Measurements from ENCODE around the gene ACOX2. TPM values are rescaled to one million over a fixed set of nuclear protein-coding genes. Genes with fewer than 3 reads are reported as not detected.

The ACOX2 gene
- total and polyA plus RNA-seq, 2 experiments from 2014 or later = 7.5 to 23.6 TPM

GRCh38 chr3:58473275-58473674 lies 63.7 kb downstream of the ACOX2 start:
- Histone ChIP-seq H3K27me3 (replicated peaks; ENCODE audit: insufficient read depth) (no peaks in the 10 kb centered on the region), H3K4me1 (ENCODE audit: insufficient read depth) (peaks cover 14% of the 10 kb centered on the region), H3K4me2 (ENCODE audit: unreplicated experiment) (no peak overlapping the region), H3K79me2 (ENCODE audit: insufficient read depth) (no peaks in the 10 kb centered on the region), H3K27ac (no peak overlapping the region), H3K36me3 (ENCODE audit: low read depth) (no peaks in the 10 kb centered on the region), H3K9ac (no peak overlapping the region), H3K9me2 (ENCODE audit: insufficient read depth) (no peaks in the 10 kb centered on the region), H3F3A (ENCODE audit: insufficient read depth) (0 out of 2 replicates have a peak, but pooled peaks cover 6% of the 10 kb centered on the region), H3K4me3 (no peak overlapping the region), H2AFZ (no peak overlapping the region), H3K9me3 (ENCODE audit: low read depth) (no peaks in the 10 kb centered on the region), H4K20me1 (ENCODE audit: insufficient read depth) (no peaks in the 10 kb centered on the region)
- DNase-seq = no peak
- 85 to 89% methylated on average over 1 of the region's 1 CpG for WGBS, 2 experiments (ENCODE audit: low coverage in 1 of 2, low lambda C conversion rate in 2 of 2, missing lambda C conversion rate in 2 of 2)
- TF ChIP-seq EZH2phosphoT487 (IDR thresholded peaks at IDR 0.05; ENCODE audit: insufficient read depth, low read depth) (no peak), EZH2 (IDR thresholded peaks at IDR 0.05; ENCODE audit: insufficient read depth, poor library complexity, severe bottlenecking) (no peak)
- in situ Hi-C loops (cut with MboI) = no loop called here

- no peaks in the 10 kb centered on the region for H3K27me3 ChIP-seq (replicated peaks; ENCODE audit: insufficient read depth)
- no peak overlapping the region for H3K9ac ChIP-seq
Measured at GRCh38 chr3:58471025-58471887, 65.7 kb downstream of the ACOX2 start.

GRCh38 chr3:58470363-58471024 lies 66.5 kb downstream of the ACOX2 start:
- Histone ChIP-seq H3K9me3 (ENCODE audit: low read depth) (no peaks in the 10 kb centered on the region), H3K9me2 (ENCODE audit: insufficient read depth) (no peaks in the 10 kb centered on the region), H3K36me3 (ENCODE audit: low read depth) (no peaks in the 10 kb centered on the region), H3F3A (ENCODE audit: insufficient read depth) (0 out of 2 replicates have a peak, but pooled peaks cover 6% of the 10 kb centered on the region), H3K79me2 (ENCODE audit: insufficient read depth) (no peaks in the 10 kb centered on the region), H3K4me3 (no peak overlapping the region), H3K27me3 (replicated peaks; ENCODE audit: insufficient read depth) (no peaks in the 10 kb centered on the region), H3K27ac (peak overlapping the region; percentile 33; the same call in 1 of the 2 replicates), H3K9ac (no peak overlapping the region), H2AFZ (no peak overlapping the region), H3K4me1 (ENCODE audit: insufficient read depth) (peaks cover 14% of the 10 kb centered on the region), H3K4me2 (ENCODE audit: unreplicated experiment) (no peak overlapping the region), H4K20me1 (ENCODE audit: insufficient read depth) (no peaks in the 10 kb centered on the region)
- in situ Hi-C loops (cut with MboI) = no loop called here
- 92 to 95% methylated on average over 12 of the region's 12 CpGs for WGBS, 2 experiments (ENCODE audit: low coverage in 1 of 2, low lambda C conversion rate in 2 of 2, missing lambda C conversion rate in 2 of 2)
- no peak for DNase-seq
- TF ChIP-seq EZH2phosphoT487 (IDR thresholded peaks at IDR 0.05; ENCODE audit: insufficient read depth, low read depth) (no peak), EZH2 (IDR thresholded peaks at IDR 0.05; ENCODE audit: insufficient read depth, poor library complexity, severe bottlenecking) (no peak)

More at GRCh38 chr3:58471025-58471887, 65.7 kb downstream of the ACOX2 start:
- Histone ChIP-seq H3K4me3 (no peak overlapping the region), H2AFZ (no peak overlapping the region), H3K9me3 (ENCODE audit: low read depth) (no peaks in the 10 kb centered on the region), H3K4me2 (ENCODE audit: unreplicated experiment) (peak overlapping the region; percentile 32), H3K9me2 (ENCODE audit: insufficient read depth) (no peaks in the 10 kb centered on the region), H3F3A (ENCODE audit: insufficient read depth) (0 out of 2 replicates have a peak, but pooled peaks cover 6% of the 10 kb centered on the region), H3K79me2 (ENCODE audit: insufficient read depth) (no peaks in the 10 kb centered on the region), H3K27ac (peak overlapping the region; percentile 33), H3K36me3 (ENCODE audit: low read depth) (no peaks in the 10 kb centered on the region), H3K4me1 (ENCODE audit: insufficient read depth) (peaks cover 14% of the 10 kb centered on the region), H4K20me1 (ENCODE audit: insufficient read depth) (no peaks in the 10 kb centered on the region)
- peak; percentile 89 for DNase-seq
- TF ChIP-seq EZH2 (IDR thresholded peaks at IDR 0.05; ENCODE audit: insufficient read depth, poor library complexity, severe bottlenecking) (no peak), EZH2phosphoT487 (IDR thresholded peaks at IDR 0.05; ENCODE audit: insufficient read depth, low read depth) (no peak)
- in situ Hi-C loops (cut with MboI) = no loop called here
- WGBS, 2 experiments (ENCODE audit: low coverage in 1 of 2, low lambda C conversion rate in 2 of 2, missing lambda C conversion rate in 2 of 2) = 66 to 68% methylated on average over 10 of the region's 10 CpGs

- H3K4me3 ChIP-seq = no peak overlapping the region
- no peaks in the 10 kb centered on the region for H3K79me2 ChIP-seq (ENCODE audit: insufficient read depth)
- WGBS, 2 experiments (ENCODE audit: low coverage in 1 of 2, low lambda C conversion rate in 2 of 2, missing lambda C conversion rate in 2 of 2) = 71 to 75% methylated on average over 4 of the region's 4 CpGs
- no peak overlapping the region for H3K9ac ChIP-seq
- no peak for TF ChIP-seq EZH2 (IDR thresholded peaks at IDR 0.05; ENCODE audit: insufficient read depth, poor library complexity, severe bottlenecking)
- TF ChIP-seq EZH2phosphoT487 (IDR thresholded peaks at IDR 0.05; ENCODE audit: insufficient read depth, low read depth) = no peak
- peaks cover 16% of the 10 kb centered on the region for H3K4me1 ChIP-seq (ENCODE audit: insufficient read depth)
- no peak for DNase-seq
- no peaks in the 10 kb centered on the region for H3K27me3 ChIP-seq (replicated peaks; ENCODE audit: insufficient read depth)
- H2AFZ ChIP-seq = no peak overlapping the region
- no peaks in the 10 kb centered on the region for H3K9me3 ChIP-seq (ENCODE audit: low read depth)
- in situ Hi-C loops (cut with MboI) = no loop called here
- H3K36me3 ChIP-seq (ENCODE audit: low read depth) = no peaks in the 10 kb centered on the region
- H4K20me1 ChIP-seq (ENCODE audit: insufficient read depth) = no peaks in the 10 kb centered on the region
- H3F3A ChIP-seq (ENCODE audit: insufficient read depth) = peaks cover 14% of the 10 kb centered on the region; the same call in 1 of the 2 replicates
- no peak overlapping the region for H3K4me2 ChIP-seq (ENCODE audit: unreplicated experiment)
- no peaks in the 10 kb centered on the region for H3K9me2 ChIP-seq (ENCODE audit: insufficient read depth)
- no peak overlapping the region for H3K27ac ChIP-seq
Measured at GRCh38 chr3:58469096-58469495, 67.9 kb downstream of the ACOX2 start.
